ENCODE results near the gene IRAK1. TPM values are rescaled to one million over a fixed set of nuclear protein-coding genes. Genes with fewer than 3 reads are reported as not detected.

Gene IRAK1
- total RNA-seq, 1 donor from 2014 or later = 96.9 TPM

DNA sequence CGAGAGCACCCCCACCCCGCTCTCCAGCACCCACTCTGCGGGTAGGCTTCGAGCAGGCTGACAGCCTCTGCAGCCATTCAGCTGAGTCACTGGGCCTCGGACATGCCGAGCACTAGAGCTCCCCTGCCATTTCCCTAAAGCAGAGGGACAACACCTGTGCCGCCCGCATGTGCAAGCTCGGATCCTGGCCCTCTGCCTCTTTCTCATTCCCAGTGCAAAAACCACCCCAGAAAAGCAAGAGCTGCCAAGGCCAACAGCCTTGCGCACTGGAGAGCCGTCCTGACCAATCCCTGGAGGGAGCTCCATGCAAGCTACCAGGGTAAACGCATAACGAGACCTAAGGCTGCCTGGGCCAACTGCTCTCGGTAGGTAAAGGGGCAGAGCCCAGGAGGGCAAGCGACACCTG lies 53.4 kb downstream of the IRAK1 start:
- no peak for DNase-seq (ENCODE audit: low spot score, unreplicated experiment)
- no peaks in the 10 kb centered on the region for H3K9me3 Mint-ChIP-seq (ENCODE audit: low read depth)
- H3K27ac Mint-ChIP-seq = no peak overlapping the region
- H3K27me3 Mint-ChIP-seq = no peaks in the 10 kb centered on the region
- TF ChIP-seq, protein P1, sequence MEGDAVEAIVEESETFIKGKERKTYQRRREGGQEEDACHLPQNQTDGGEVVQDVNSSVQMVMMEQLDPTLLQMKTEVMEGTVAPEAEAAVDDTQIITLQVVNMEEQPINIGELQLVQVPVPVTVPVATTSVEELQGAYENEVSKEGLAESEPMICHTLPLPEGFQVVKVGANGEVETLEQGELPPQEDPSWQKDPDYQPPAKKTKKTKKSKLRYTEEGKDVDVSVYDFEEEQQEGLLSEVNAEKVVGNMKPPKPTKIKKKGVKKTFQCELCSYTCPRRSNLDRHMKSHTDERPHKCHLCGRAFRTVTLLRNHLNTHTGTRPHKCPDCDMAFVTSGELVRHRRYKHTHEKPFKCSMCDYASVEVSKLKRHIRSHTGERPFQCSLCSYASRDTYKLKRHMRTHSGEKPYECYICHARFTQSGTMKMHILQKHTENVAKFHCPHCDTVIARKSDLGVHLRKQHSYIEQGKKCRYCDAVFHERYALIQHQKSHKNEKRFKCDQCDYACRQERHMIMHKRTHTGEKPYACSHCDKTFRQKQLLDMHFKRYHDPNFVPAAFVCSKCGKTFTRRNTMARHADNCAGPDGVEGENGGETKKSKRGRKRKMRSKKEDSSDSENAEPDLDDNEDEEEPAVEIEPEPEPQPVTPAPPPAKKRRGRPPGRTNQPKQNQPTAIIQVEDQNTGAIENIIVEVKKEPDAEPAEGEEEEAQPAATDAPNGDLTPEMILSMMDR (IDR thresholded peaks at IDR 0.05; ENCODE audit: unreplicated experiment) = no peak
- H3K36me3 Mint-ChIP-seq (ENCODE audit: insufficient read depth) = peaks cover 2% of the 10 kb centered on the region
- no peak overlapping the region for H3K4me3 Mint-ChIP-seq (ENCODE audit: low read depth)
- H3K4me1 Mint-ChIP-seq (ENCODE audit: low read depth) = peaks cover 22% of the 10 kb centered on the region

DNA sequence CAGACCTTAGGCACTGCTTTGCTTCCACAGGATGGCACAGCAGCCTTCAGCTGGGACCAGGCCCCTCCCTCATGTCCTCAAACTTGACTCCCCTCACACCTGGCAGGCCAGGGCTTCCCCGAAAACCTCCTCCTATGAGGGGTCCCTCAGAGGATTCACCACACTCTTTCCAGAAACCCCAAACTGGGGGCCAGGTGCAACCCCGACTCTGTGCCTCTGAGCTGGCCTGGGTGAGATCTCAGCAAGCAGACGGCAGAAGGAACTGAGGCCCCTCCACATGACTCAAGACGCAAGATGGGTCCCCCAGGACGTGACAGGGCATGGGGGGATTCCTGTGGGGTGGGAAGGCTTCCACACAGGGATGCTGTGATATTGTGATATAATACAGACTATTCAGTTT lies 54.3 kb downstream of the IRAK1 start:
- no peak for DNase-seq (ENCODE audit: low spot score, unreplicated experiment)
- H3K27ac Mint-ChIP-seq = no peak overlapping the region
- no peaks in the 10 kb centered on the region for H3K9me3 Mint-ChIP-seq (ENCODE audit: low read depth)
- peaks cover 5% of the 10 kb centered on the region for H3K36me3 Mint-ChIP-seq (ENCODE audit: insufficient read depth)
- H3K27me3 Mint-ChIP-seq = no peaks in the 10 kb centered on the region
- H3K4me1 Mint-ChIP-seq (ENCODE audit: low read depth) = peaks cover 22% of the 10 kb centered on the region
- TF ChIP-seq, protein P1 (IDR thresholded peaks at IDR 0.05; ENCODE audit: unreplicated experiment) = no peak
- H3K4me3 Mint-ChIP-seq (ENCODE audit: low read depth) = no peak overlapping the region

DNA sequence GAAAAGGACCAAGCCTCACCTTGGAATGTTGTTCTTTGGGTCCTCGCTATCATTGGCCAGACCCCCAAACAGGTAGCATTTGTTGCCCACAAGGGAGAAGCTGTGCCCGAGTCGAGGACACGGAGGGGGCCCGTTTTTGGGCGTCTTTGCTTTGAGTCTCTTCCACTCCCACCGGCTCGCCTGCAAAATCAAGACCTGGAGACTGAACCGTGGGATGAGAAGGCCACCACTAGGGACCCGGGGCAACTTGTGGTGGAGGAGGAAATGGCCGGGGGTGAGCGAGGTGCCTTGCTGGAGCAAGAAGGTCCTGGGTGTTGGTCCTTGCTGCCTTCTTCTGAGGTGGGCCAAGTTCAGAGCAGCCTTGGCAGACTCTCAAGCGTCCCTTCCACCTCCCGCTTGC lies 55.6 kb downstream of the IRAK1 start:
- no peak for DNase-seq (ENCODE audit: low spot score, unreplicated experiment)
- no peak overlapping the region for H3K4me3 Mint-ChIP-seq (ENCODE audit: low read depth)
- no peak overlapping the region for H3K27ac Mint-ChIP-seq
- peaks cover 17% of the 10 kb centered on the region for H3K4me1 Mint-ChIP-seq (ENCODE audit: low read depth)
- peaks cover 8% of the 10 kb centered on the region for H3K36me3 Mint-ChIP-seq (ENCODE audit: insufficient read depth)
- no peaks in the 10 kb centered on the region for H3K9me3 Mint-ChIP-seq (ENCODE audit: low read depth)
- TF ChIP-seq, protein P1 (IDR thresholded peaks at IDR 0.05; ENCODE audit: unreplicated experiment) = no peak
- H3K27me3 Mint-ChIP-seq = no peaks in the 10 kb centered on the region

DNA sequence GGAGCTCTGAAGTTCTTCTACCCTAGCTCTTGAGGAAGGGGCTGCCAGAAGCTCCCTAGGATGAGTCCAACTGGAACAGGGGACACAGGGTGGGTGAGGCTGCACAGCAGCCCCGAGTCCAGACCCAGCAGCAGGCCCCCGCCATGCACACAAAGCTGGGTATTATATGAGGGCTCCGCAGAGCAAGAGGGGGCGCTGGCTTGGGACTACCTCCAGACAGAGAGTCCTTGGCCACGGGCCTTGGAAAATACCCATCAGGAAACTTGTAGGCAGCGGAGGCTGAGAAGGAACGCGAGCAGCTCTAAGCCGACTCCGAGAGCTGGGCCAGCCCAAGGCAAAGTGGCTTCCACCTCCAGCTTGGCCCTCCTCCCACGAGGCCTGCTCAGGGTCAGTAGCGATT lies 56.2 kb downstream of the IRAK1 start:
- H3K9me3 Mint-ChIP-seq (ENCODE audit: low read depth) = no peaks in the 10 kb centered on the region
- H3K4me1 Mint-ChIP-seq (ENCODE audit: low read depth) = peaks cover 14% of the 10 kb centered on the region
- no peak overlapping the region for H3K27ac Mint-ChIP-seq
- H3K4me3 Mint-ChIP-seq (ENCODE audit: low read depth) = no peak overlapping the region
- DNase-seq (ENCODE audit: low spot score, unreplicated experiment) = no peak
- peaks cover 8% of the 10 kb centered on the region for H3K36me3 Mint-ChIP-seq (ENCODE audit: insufficient read depth)
- TF ChIP-seq, protein P1 (IDR thresholded peaks at IDR 0.05; ENCODE audit: unreplicated experiment) = no peak
- H3K27me3 Mint-ChIP-seq = no peaks in the 10 kb centered on the region

DNA sequence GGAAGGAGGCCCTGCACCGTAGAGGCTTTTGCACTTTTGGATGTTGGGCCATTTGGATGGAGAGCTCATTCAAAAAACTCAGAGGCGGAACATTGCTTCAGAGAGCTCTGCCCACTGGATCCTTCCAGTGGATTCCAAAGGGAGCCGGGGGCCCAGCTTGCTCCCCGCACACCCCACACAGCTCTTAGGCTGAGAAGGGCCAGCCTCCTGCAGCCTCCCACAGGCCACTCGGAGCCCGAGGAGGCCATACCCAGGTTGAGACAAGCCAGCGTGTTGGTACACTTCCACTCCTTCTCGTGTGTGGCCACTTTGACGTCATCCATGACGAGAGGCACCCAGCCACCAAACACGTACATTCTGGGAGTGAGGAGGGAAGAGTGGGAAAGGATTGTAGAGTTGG lies 58.4 kb downstream of the IRAK1 start:
- TF ChIP-seq, protein P1 (IDR thresholded peaks at IDR 0.05; ENCODE audit: unreplicated experiment) = no peak
- no peaks in the 10 kb centered on the region for H3K27me3 Mint-ChIP-seq
- H3K4me3 Mint-ChIP-seq (ENCODE audit: low read depth) = no peak overlapping the region
- no peaks in the 10 kb centered on the region for H3K9me3 Mint-ChIP-seq (ENCODE audit: low read depth)
- no peaks in the 10 kb centered on the region for H3K4me1 Mint-ChIP-seq (ENCODE audit: low read depth)
- H3K27ac Mint-ChIP-seq = no peak overlapping the region
- H3K36me3 Mint-ChIP-seq (ENCODE audit: insufficient read depth) = peaks cover 11% of the 10 kb centered on the region
- DNase-seq (ENCODE audit: low spot score, unreplicated experiment) = no peak
